Stimulated activated CD8-positive, alpha-beta memory T cell treated with anti-CD3 and anti-CD28 coated beads, Interleukin-15, amount 100 ng/mL, for 48 hours (primary cell): ENCODE data around the gene HDHD2.

Source experiments
- DNase-seq, 2 donors: peaks; one replicate each; pipeline ENCODE4 v3.0.0-alpha.2; 2020; ENCODE audit warnings: low read depth in 2 of 2

HDHD2 gene

GRCh38 chr18:47146206-47146605, 4.1 kb downstream of the HDHD2 start:
- no peak for DNase-seq

- DNase-seq, result no peak
Observed at GRCh38 chr18:47143899-47144485, 6.3 kb downstream of the HDHD2 start.

- no peak for DNase-seq
Observed at GRCh38 chr18:47143153-47143552, 7.1 kb downstream of the HDHD2 start.

- no peak for DNase-seq
Observed at GRCh38 chr18:47141289-47141688, 9.0 kb downstream of the HDHD2 start.

GRCh38 chr18:47121146-47121545, 29.2 kb downstream of the HDHD2 start:
- no peak for DNase-seq

GRCh38 chr18:47120428-47120827, 29.9 kb downstream of the HDHD2 start:
- DNase-seq, result no peak

GRCh38 chr18:47118981-47119380, 31.3 kb downstream of the HDHD2 start:
- no peak for DNase-seq

GRCh38 chr18:47115205-47115604, 35.1 kb downstream of the HDHD2 start:
- DNase-seq, result no peak

- DNase-seq, result no peak
Observed at GRCh38 chr18:47113796-47114540, 36.3 kb downstream of the HDHD2 start.

GRCh38 chr18:47110492-47111274, 39.6 kb downstream of the HDHD2 start:
- DNase-seq, result no peak

- DNase-seq, result no peak
Observed at GRCh38 chr18:47109720-47110119, 40.6 kb downstream of the HDHD2 start.

- DNase-seq, result no peak
Observed at GRCh38 chr18:47108998-47109405, 41.3 kb downstream of the HDHD2 start.

GRCh38 chr18:47108373-47108772, 41.9 kb downstream of the HDHD2 start:
- DNase-seq, result no peak

- DNase-seq, result peak; percentile 22 to 26
Observed at GRCh38 chr18:47100212-47100831, 50.0 kb downstream of the HDHD2 start.

- DNase-seq, result no peak
Observed at GRCh38 chr18:47095810-47096209, 54.5 kb downstream of the HDHD2 start.

GRCh38 chr18:47087676-47088075, 62.6 kb downstream of the HDHD2 start:
- DNase-seq, result no peak

GRCh38 chr18:47081578-47081977, 68.7 kb downstream of the HDHD2 start:
- no peak for DNase-seq

- DNase-seq, result no peak
Observed at GRCh38 chr18:47080872-47081271, 69.4 kb downstream of the HDHD2 start.

- DNase-seq, result no peak
Observed at GRCh38 chr18:47077111-47077510, 73.2 kb downstream of the HDHD2 start.

GRCh38 chr18:47075098-47075883, 75.0 kb downstream of the HDHD2 start:
- DNase-seq, result no peak

- no peak for DNase-seq
Observed at GRCh38 chr18:47067648-47068047, 82.7 kb downstream of the HDHD2 start.

GRCh38 chr18:47063096-47063495, 87.2 kb downstream of the HDHD2 start:
- DNase-seq, result no peak
